ENCODE results near the gene GLDN.
"Not testable (repeated sequence)": the region's sequence is repeated elsewhere in the genome, so short reads cannot be mapped to it uniquely, and the experiment has no call there.

DNA sequence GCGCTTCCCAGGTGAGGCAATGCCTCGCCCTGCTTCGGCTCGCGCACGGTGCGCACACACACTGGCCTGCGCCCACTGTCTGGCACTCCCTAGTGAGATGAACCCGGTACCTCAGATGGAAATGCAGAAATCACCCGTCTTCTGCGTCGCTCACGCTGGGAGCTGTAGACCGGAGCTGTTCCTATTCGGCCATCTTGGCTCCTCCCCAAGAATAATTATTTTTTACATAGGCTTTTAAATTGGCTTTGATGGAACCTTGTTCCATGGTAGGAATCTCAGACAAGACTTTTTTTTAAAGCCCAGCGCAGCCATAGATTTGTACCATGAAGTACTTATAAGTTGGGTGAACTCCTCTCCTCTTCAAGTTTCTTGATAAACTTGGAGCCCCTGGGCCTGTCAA is 81.6 kb downstream of the GLDN start:
- TF ChIP-seq POLR2A (IDR thresholded peaks at IDR 0.05) = not testable (repeated sequence)
- TF ChIP-seq, protein P1, sequence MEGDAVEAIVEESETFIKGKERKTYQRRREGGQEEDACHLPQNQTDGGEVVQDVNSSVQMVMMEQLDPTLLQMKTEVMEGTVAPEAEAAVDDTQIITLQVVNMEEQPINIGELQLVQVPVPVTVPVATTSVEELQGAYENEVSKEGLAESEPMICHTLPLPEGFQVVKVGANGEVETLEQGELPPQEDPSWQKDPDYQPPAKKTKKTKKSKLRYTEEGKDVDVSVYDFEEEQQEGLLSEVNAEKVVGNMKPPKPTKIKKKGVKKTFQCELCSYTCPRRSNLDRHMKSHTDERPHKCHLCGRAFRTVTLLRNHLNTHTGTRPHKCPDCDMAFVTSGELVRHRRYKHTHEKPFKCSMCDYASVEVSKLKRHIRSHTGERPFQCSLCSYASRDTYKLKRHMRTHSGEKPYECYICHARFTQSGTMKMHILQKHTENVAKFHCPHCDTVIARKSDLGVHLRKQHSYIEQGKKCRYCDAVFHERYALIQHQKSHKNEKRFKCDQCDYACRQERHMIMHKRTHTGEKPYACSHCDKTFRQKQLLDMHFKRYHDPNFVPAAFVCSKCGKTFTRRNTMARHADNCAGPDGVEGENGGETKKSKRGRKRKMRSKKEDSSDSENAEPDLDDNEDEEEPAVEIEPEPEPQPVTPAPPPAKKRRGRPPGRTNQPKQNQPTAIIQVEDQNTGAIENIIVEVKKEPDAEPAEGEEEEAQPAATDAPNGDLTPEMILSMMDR (IDR thresholded peaks at IDR 0.05 in 4 of 5, conservative IDR thresholded peaks at IDR 0.05 in 1 of 5) = not testable (repeated sequence)
